ENCODE results near the gene LPCAT2. TPM values are rescaled to one million over a fixed set of nuclear protein-coding genes. Genes with fewer than 3 reads are reported as not detected.

Gene LPCAT2
- total and polyA plus RNA-seq, 4 donors = 0.96 to 4.2 (median 2.7) TPM

- H3K27me3 ChIP-seq (ENCODE audit: control insufficient read depth in 4 of 4, insufficient read depth in 4 of 4, low read length in 3 of 4) = no peaks in the 10 kb centered on the region
- no peak for DNase-seq (ENCODE audit: low spot score)
- H3K4me3 ChIP-seq (ENCODE audit: low read depth in 1 of 3, low read length in 3 of 3) = no peak overlapping the region
- no peaks in the 10 kb centered on the region for H3K36me3 ChIP-seq (ENCODE audit: control insufficient read depth in 4 of 4, insufficient read depth in 3 of 4, low read depth in 1 of 4, low read length in 3 of 4)
- no peaks in the 10 kb centered on the region for H3K9me3 ChIP-seq (ENCODE audit: control insufficient read depth in 4 of 4, low read length in 3 of 4)
- TF ChIP-seq HNF4A (conservative IDR thresholded peaks at IDR 0.05) (no peak), HNF4G (IDR thresholded peaks at IDR 0.05) (no peak)
- peak overlapping the region; percentile 7 to 46 for H3K27ac ChIP-seq (ENCODE audit: low read depth in 1 of 2, low read length in 2 of 2)
- H3K4me1 ChIP-seq (ENCODE audit: control insufficient read depth in 4 of 4, insufficient read depth in 4 of 4, low read length in 3 of 4) = peaks cover 2 to 7% (median 4%) of the 10 kb centered on the region in 4 donors
- WGBS = 73% methylated on average over 9 of the region's 9 CpGs
- no peak overlapping the region for H3K9ac ChIP-seq (ENCODE audit: low read depth in 1 of 2, low read length in 2 of 2)
These were observed 476 bp upstream of the LPCAT2 start for GRCh38 chr16:55508271-55508921.

DNA sequence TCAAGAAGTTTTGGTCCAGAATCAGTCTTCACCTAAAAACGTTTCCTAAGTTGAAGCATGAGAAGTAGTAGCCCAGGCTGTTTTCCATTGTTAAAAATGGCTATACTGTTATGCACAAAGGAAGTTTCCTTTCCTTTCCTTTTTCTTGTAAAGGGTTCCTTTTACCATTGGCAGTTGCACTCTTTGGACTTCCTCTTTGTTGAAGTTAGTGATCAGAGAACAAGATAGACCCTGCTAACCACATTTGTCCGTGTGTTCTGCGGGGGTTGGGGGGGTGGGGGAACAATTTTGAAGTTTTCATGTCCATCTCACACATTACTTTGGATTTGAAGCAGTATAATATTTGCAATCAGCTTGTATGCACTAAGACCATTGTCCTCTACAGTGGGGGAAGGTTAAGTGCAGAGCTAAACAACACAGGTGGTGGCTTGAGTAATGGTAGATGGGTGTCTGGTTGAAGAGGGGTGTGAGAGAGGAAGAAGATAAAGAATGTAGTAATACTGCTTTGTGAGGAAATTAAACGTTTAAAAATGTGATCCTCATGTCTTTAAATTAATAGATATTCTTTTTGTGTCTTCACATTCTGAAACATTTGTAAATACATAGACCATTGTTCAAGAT, 1.4 kb downstream of the LPCAT2 start:
- Histone ChIP-seq H3K4me1 (ENCODE audit: control insufficient read depth in 4 of 4, insufficient read depth in 4 of 4, low read length in 3 of 4) (peaks cover 0 to 6% (median 4%) of the 10 kb centered on the region in 4 donors), H3K36me3 (ENCODE audit: control insufficient read depth in 4 of 4, insufficient read depth in 3 of 4, low read depth in 1 of 4, low read length in 3 of 4) (no peaks in the 10 kb centered on the region), H3K4me3 (ENCODE audit: low read depth in 1 of 3, low read length in 3 of 3) (peak overlapping the region in 1 of 3 donors; percentile 59), H3K27ac (ENCODE audit: low read depth in 1 of 2, low read length in 2 of 2) (no peak overlapping the region), H3K9ac (ENCODE audit: low read depth in 1 of 2, low read length in 2 of 2) (no peak overlapping the region), H3K27me3 (ENCODE audit: control insufficient read depth in 4 of 4, insufficient read depth in 4 of 4, low read length in 3 of 4) (no peaks in the 10 kb centered on the region), H3K9me3 (ENCODE audit: control insufficient read depth in 4 of 4, low read length in 3 of 4) (peaks cover 0 to 3% (median 0%) of the 10 kb centered on the region in 4 donors)
- no peak for DNase-seq (ENCODE audit: low spot score)
- TF ChIP-seq EGR1 (IDR thresholded peaks at IDR 0.05; ENCODE audit: low read depth in 2 of 2) (no peak), FOXA2 (IDR thresholded peaks at IDR 0.05) (no peak), RAD21 (IDR thresholded peaks at IDR 0.05) (no peak), GABPA (IDR thresholded peaks at IDR 0.05 in 1 of 2, conservative IDR thresholded peaks at IDR 0.05 in 1 of 2) (no peak), FOXA1 (IDR thresholded peaks at IDR 0.05) (no peak), JUND (IDR thresholded peaks at IDR 0.05) (no peak), HNF4A (conservative IDR thresholded peaks at IDR 0.05) (no peak), HNF4G (IDR thresholded peaks at IDR 0.05) (no peak), NR2F2 (IDR thresholded peaks at IDR 0.05) (no peak), SP1 (IDR thresholded peaks at IDR 0.05) (no peak), ATF3 (IDR thresholded peaks at IDR 0.05) (no peak), TAF1 (conservative IDR thresholded peaks at IDR 0.05) (no peak), YY1 (IDR thresholded peaks at IDR 0.05) (no peak), RXRA (IDR thresholded peaks at IDR 0.05) (no peak)
- TF ChIP-seq, protein P1, sequence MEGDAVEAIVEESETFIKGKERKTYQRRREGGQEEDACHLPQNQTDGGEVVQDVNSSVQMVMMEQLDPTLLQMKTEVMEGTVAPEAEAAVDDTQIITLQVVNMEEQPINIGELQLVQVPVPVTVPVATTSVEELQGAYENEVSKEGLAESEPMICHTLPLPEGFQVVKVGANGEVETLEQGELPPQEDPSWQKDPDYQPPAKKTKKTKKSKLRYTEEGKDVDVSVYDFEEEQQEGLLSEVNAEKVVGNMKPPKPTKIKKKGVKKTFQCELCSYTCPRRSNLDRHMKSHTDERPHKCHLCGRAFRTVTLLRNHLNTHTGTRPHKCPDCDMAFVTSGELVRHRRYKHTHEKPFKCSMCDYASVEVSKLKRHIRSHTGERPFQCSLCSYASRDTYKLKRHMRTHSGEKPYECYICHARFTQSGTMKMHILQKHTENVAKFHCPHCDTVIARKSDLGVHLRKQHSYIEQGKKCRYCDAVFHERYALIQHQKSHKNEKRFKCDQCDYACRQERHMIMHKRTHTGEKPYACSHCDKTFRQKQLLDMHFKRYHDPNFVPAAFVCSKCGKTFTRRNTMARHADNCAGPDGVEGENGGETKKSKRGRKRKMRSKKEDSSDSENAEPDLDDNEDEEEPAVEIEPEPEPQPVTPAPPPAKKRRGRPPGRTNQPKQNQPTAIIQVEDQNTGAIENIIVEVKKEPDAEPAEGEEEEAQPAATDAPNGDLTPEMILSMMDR (IDR thresholded peaks at IDR 0.05; ENCODE audit: low read depth, low read length, missing input control) = no peak
- TF ChIP-seq, protein P2, sequence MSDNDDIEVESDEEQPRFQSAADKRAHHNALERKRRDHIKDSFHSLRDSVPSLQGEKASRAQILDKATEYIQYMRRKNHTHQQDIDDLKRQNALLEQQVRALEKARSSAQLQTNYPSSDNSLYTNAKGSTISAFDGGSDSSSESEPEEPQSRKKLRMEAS (IDR thresholded peaks at IDR 0.05) = no peak
- TF ChIP-seq, protein P3, sequence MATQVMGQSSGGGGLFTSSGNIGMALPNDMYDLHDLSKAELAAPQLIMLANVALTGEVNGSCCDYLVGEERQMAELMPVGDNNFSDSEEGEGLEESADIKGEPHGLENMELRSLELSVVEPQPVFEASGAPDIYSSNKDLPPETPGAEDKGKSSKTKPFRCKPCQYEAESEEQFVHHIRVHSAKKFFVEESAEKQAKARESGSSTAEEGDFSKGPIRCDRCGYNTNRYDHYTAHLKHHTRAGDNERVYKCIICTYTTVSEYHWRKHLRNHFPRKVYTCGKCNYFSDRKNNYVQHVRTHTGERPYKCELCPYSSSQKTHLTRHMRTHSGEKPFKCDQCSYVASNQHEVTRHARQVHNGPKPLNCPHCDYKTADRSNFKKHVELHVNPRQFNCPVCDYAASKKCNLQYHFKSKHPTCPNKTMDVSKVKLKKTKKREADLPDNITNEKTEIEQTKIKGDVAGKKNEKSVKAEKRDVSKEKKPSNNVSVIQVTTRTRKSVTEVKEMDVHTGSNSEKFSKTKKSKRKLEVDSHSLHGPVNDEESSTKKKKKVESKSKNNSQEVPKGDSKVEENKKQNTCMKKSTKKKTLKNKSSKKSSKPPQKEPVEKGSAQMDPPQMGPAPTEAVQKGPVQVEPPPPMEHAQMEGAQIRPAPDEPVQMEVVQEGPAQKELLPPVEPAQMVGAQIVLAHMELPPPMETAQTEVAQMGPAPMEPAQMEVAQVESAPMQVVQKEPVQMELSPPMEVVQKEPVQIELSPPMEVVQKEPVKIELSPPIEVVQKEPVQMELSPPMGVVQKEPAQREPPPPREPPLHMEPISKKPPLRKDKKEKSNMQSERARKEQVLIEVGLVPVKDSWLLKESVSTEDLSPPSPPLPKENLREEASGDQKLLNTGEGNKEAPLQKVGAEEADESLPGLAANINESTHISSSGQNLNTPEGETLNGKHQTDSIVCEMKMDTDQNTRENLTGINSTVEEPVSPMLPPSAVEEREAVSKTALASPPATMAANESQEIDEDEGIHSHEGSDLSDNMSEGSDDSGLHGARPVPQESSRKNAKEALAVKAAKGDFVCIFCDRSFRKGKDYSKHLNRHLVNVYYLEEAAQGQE (IDR thresholded peaks at IDR 0.05) = no peak
- TF ChIP-seq, protein P4, sequence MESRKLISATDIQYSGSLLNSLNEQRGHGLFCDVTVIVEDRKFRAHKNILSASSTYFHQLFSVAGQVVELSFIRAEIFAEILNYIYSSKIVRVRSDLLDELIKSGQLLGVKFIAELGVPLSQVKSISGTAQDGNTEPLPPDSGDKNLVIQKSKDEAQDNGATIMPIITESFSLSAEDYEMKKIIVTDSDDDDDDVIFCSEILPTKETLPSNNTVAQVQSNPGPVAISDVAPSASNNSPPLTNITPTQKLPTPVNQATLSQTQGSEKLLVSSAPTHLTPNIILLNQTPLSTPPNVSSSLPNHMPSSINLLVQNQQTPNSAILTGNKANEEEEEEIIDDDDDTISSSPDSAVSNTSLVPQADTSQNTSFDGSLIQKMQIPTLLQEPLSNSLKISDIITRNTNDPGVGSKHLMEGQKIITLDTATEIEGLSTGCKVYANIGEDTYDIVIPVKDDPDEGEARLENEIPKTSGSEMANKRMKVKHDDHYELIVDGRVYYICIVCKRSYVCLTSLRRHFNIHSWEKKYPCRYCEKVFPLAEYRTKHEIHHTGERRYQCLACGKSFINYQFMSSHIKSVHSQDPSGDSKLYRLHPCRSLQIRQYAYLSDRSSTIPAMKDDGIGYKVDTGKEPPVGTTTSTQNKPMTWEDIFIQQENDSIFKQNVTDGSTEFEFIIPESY (IDR thresholded peaks at IDR 0.05) = no peak
- WGBS = 42% methylated on average over 4 of the region's 4 CpGs

All from liver (tissue), 9 donors.